Lower leg skin (tissue), 4 donors: Measurements from ENCODE around the gene PCDHGB2. TPM values are rescaled to one million over a fixed set of nuclear protein-coding genes. Genes with fewer than 3 reads are reported as not detected.

ENCODE experiments used
- DNase-seq, 2 donors: peaks; one replicate each; pipeline ENCODE4 v3.0.0-alpha.2; 2019; ENCODE audit warnings: low spot score in 2 of 2
- H3K4me3 ChIP-seq: fragments of 200-600 bp; sonication (generic); 2 replicates; pipeline ENCODE4 v1.5.1; 2017; ENCODE audit warnings: mild to moderate bottlenecking, low read depth; ENCODE audit not compliant: poor library complexity, severe bottlenecking
- CTCF ChIP-seq, 3 donors: fragments of 450-650 bp; IDR thresholded peaks; one replicate each; pipeline ENCODE4 v1.5.1; 2016; ENCODE audit warnings: antibody characterized with exemption in 3 of 3, mild to moderate bottlenecking in 3 of 3, moderate library complexity in 2 of 3
- POLR2A ChIP-seq, 2 donors: fragments of 450-650 bp; IDR thresholded peaks; one replicate each; pipeline ENCODE4 v1.6.1; 2016 to 2017; ENCODE audit warnings: antibody characterized with exemption in 2 of 2, mild to moderate bottlenecking in 1 of 2, moderate library complexity in 1 of 2
- WGBS, 2 donors: methylation state at CpG; one replicate each; pipeline ENCODE4 v1.1.5; 2018; 5-methylcytosine and 5-hydroxymethylcytosine counted together
- intact Hi-C: fragments of 100-400 bp; cut with DNase I; formaldehyde crosslinking; loops from one replicate; pipeline ENCODE4 v1.15.0; 2023; ENCODE audit warnings: low total_unique reads
- total RNA-seq, 4 donors: library from RNA; depleted of rRNA; stranded (reverse); fragments of >200 nt; gene quantifications; one replicate each; pipeline ENCODE4 v1.1.0, GENCODE V29; 2016

Gene PCDHGB2
- total RNA-seq, 4 donors from 2014 or later = 2.1 to 4.0 (median 2.6) TPM

- TF ChIP-seq POLR2A (IDR thresholded peaks at IDR 0.05) (no peak), CTCF (IDR thresholded peaks at IDR 0.05) (no peak)
- no peak for DNase-seq
- H3K4me3 ChIP-seq = no peak overlapping the region
- intact Hi-C loops = loop anchor here (10.0 kb wide), 1 partner anchor 143 kb away; no protein-coding TSS in a partner anchor
- WGBS, 2 donors = 67 to 69% methylated on average over 3 of the region's 3 CpGs
Observed at GRCh38 chr5:141411575-141411974, 51.8 kb downstream of the PCDHGB2 start.

Other genes with a start within 250 kb of the PCDHGB2 start
- 1 to 10 TPM; 1.1 to 2.8 (median 2.0) TPM for gene PCDHB4, start 238.2 kb upstream of the PCDHGB2 start, total RNA-seq
- 1 to 10 TPM in 2 of 4 donors, under 1 TPM in 1, not detected in 1; 0.49 to 4.9 (median 1.4) TPM for gene PCDHB5, start 224.8 kb upstream of the PCDHGB2 start, total RNA-seq
- gene PCDHB6, start 209.9 kb upstream of the PCDHGB2 start, total RNA-seq = 1 to 10 TPM in 2 of 4 donors, under 1 TPM in 1, not detected in 1; 0.93 to 1.3 (median 1.3) TPM
- 1 to 10 TPM in 1 of 4 donors, under 1 TPM in 3; 0.49 to 1.1 (median 0.58) TPM for gene PCDHB7, start 187.3 kb upstream of the PCDHGB2 start, total RNA-seq
- gene PCDHB8, start 182.2 kb upstream of the PCDHGB2 start, total RNA-seq = 1 to 10 TPM in 2 of 4 donors, under 1 TPM in 2; 0.10 to 1.2 (median 0.76) TPM
- 1 to 10 TPM in 3 of 4 donors, under 1 TPM in 1; 0.55 to 3.2 (median 1.9) TPM for gene PCDHB16, start 177.6 kb upstream of the PCDHGB2 start, total RNA-seq
- 1 to 10 TPM in 2 of 4 donors, under 1 TPM in 2; 0.38 to 2.2 (median 1.2) TPM for gene PCDHB9, start 172.8 kb upstream of the PCDHGB2 start, total RNA-seq
- 1 to 10 TPM in 2 of 4 donors, under 1 TPM in 2; 0.19 to 1.5 (median 0.76) TPM for gene PCDHB10, start 167.6 kb upstream of the PCDHGB2 start, total RNA-seq
- 1 to 10 TPM in 3 of 4 donors, under 1 TPM in 1; 0.63 to 1.7 (median 1.4) TPM for gene PCDHB11, start 160.4 kb upstream of the PCDHGB2 start, total RNA-seq
- gene PCDHB12, start 151.3 kb upstream of the PCDHGB2 start, total RNA-seq = 1 to 10 TPM in 2 of 4 donors, under 1 TPM in 1, not detected in 1; 0.49 to 3.2 (median 2.3) TPM
- 1 to 10 TPM; 3.3 to 9.0 (median 5.0) TPM for gene PCDHB13, start 146.1 kb upstream of the PCDHGB2 start, total RNA-seq
- gene PCDHB14, start 136.7 kb upstream of the PCDHGB2 start, total RNA-seq = 1 to 10 TPM; 5.4 to 7.5 (median 6.2) TPM
- 1 to 10 TPM in 3 of 4 donors, under 1 TPM in 1; 0.46 to 2.0 (median 1.4) TPM for gene PCDHB15, start 114.6 kb upstream of the PCDHGB2 start, total RNA-seq
- 1 to 10 TPM in 1 of 4 donors, under 1 TPM in 2, not detected in 1; 0.66 to 5.0 (median 0.67) TPM for gene SLC25A2, start 55.9 kb upstream of the PCDHGB2 start, total RNA-seq
- 10 to 100 TPM; 46.9 to 76.0 (median 64.9) TPM for gene TAF7, start 39.2 kb upstream of the PCDHGB2 start, total RNA-seq
- gene PCDHGA1, start 29.5 kb upstream of the PCDHGB2 start, total RNA-seq = under 1 TPM in 3 of 4 donors, not detected in 1; 0.52 to 0.54 (median 0.53) TPM
- gene PCDHGA2, start 21.2 kb upstream of the PCDHGB2 start, total RNA-seq = 1 to 10 TPM; 1.4 to 5.3 (median 1.9) TPM
- 1 to 10 TPM; 1.0 to 3.5 (median 2.9) TPM for gene PCDHGA3, start 16.2 kb upstream of the PCDHGB2 start, total RNA-seq
- 1 to 10 TPM in 3 of 4 donors, under 1 TPM in 1; 0.30 to 1.3 (median 1.1) TPM for gene PCDHGB1, start 9.9 kb upstream of the PCDHGB2 start, total RNA-seq
- 1 to 10 TPM in 3 of 4 donors, under 1 TPM in 1; 0.25 to 4.3 (median 2.4) TPM for gene PCDHGA4, start 5.0 kb upstream of the PCDHGB2 start, total RNA-seq
- 1 to 10 TPM in 3 of 4 donors, under 1 TPM in 1; 0.51 to 3.4 (median 1.6) TPM for gene PCDHGA5, start 4.2 kb downstream of the PCDHGB2 start, total RNA-seq
- 1 to 10 TPM; 3.0 to 7.9 (median 4.8) TPM for gene PCDHGB3, start 10.2 kb downstream of the PCDHGB2 start, total RNA-seq
- 1 to 10 TPM; 2.5 to 3.7 (median 3.6) TPM for gene PCDHGA6, start 13.9 kb downstream of the PCDHGB2 start, total RNA-seq
- gene PCDHGA7, start 22.7 kb downstream of the PCDHGB2 start, total RNA-seq = 1 to 10 TPM; 2.2 to 2.5 (median 2.5) TPM
- gene PCDHGB4, start 27.7 kb downstream of the PCDHGB2 start, total RNA-seq = 1 to 10 TPM; 5.2 to 8.9 (median 8.4) TPM
- gene PCDHGA8, start 32.6 kb downstream of the PCDHGB2 start, total RNA-seq = 1 to 10 TPM in 3 of 4 donors, under 1 TPM in 1; 0.97 to 2.2 (median 1.6) TPM
- gene PCDHGB5, start 38.0 kb downstream of the PCDHGB2 start, total RNA-seq = 10 to 100 TPM; 12.3 to 17.6 (median 14.6) TPM
- 1 to 10 TPM; 5.6 to 8.2 (median 6.3) TPM for gene PCDHGA9, start 42.8 kb downstream of the PCDHGB2 start, total RNA-seq
- 1 to 10 TPM; 4.4 to 7.4 (median 6.6) TPM for gene PCDHGB6, start 48.0 kb downstream of the PCDHGB2 start, total RNA-seq
- 10 to 100 TPM in 1 of 4 donors, 1 to 10 TPM in 3; 6.8 to 11.7 (median 8.3) TPM for gene PCDHGA10, start 53.0 kb downstream of the PCDHGB2 start, total RNA-seq
- gene PCDHGB7, start 57.7 kb downstream of the PCDHGB2 start, total RNA-seq = 10 to 100 TPM in 2 of 4 donors, 1 to 10 TPM in 2; 8.0 to 11.3 (median 10.1) TPM
- gene PCDHGA11, start 61.1 kb downstream of the PCDHGB2 start, total RNA-seq = 1 to 10 TPM; 3.2 to 6.9 (median 3.7) TPM
- gene PCDHGA12, start 70.5 kb downstream of the PCDHGB2 start, total RNA-seq = 1 to 10 TPM; 3.4 to 9.1 (median 6.3) TPM
- 10 to 100 TPM; 45.5 to 80.8 (median 49.7) TPM for gene PCDHGC3, start 116.0 kb downstream of the PCDHGB2 start, total RNA-seq
- gene PCDHGC4, start 125.0 kb downstream of the PCDHGB2 start, total RNA-seq = 10 to 100 TPM in 1 of 4 donors, 1 to 10 TPM in 3; 1.2 to 34.5 (median 2.2) TPM
- 1 to 10 TPM; 1.1 to 1.7 (median 1.7) TPM for gene PCDHGC5, start 129.1 kb downstream of the PCDHGB2 start, total RNA-seq